Measurements from ENCODE around the gene PURA.

PURA gene

DNA sequence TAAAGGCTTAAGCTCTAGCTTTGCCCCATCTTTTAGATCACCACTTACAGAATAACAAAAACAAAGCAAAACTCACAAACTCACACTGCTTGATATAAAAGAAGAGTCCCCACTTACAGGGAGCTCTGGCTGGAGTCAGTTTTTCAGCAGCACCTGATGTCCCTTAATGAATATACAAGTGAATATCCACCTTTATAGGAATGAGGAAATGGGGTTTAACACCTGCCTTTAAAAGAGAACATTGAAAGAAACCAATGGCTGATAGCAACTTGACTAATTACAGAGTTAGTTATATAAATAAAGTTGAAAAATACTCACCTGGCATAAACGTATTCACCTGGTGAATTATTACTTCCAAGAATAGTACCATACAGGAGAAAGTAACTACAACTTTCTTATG lies 20.7 kb upstream of the PURA start:
- no peak for TF ChIP-seq ZBTB7A (IDR thresholded peaks at IDR 0.05; ENCODE audit: low read depth)
- TF ChIP-seq EGR1 (IDR thresholded peaks at IDR 0.05) = no peak
- TF ChIP-seq CEBPB (IDR thresholded peaks at IDR 0.05) = no peak
- no peak for TF ChIP-seq TEAD4 (IDR thresholded peaks at IDR 0.05)
- TF ChIP-seq, protein P1, sequence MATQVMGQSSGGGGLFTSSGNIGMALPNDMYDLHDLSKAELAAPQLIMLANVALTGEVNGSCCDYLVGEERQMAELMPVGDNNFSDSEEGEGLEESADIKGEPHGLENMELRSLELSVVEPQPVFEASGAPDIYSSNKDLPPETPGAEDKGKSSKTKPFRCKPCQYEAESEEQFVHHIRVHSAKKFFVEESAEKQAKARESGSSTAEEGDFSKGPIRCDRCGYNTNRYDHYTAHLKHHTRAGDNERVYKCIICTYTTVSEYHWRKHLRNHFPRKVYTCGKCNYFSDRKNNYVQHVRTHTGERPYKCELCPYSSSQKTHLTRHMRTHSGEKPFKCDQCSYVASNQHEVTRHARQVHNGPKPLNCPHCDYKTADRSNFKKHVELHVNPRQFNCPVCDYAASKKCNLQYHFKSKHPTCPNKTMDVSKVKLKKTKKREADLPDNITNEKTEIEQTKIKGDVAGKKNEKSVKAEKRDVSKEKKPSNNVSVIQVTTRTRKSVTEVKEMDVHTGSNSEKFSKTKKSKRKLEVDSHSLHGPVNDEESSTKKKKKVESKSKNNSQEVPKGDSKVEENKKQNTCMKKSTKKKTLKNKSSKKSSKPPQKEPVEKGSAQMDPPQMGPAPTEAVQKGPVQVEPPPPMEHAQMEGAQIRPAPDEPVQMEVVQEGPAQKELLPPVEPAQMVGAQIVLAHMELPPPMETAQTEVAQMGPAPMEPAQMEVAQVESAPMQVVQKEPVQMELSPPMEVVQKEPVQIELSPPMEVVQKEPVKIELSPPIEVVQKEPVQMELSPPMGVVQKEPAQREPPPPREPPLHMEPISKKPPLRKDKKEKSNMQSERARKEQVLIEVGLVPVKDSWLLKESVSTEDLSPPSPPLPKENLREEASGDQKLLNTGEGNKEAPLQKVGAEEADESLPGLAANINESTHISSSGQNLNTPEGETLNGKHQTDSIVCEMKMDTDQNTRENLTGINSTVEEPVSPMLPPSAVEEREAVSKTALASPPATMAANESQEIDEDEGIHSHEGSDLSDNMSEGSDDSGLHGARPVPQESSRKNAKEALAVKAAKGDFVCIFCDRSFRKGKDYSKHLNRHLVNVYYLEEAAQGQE (IDR thresholded peaks at IDR 0.05; ENCODE audit: low read depth) = no peak
- no peak for TF ChIP-seq EP300 (IDR thresholded peaks at IDR 0.05; ENCODE audit: borderline replicate concordance)
- no peak for TF ChIP-seq RAD21 (IDR thresholded peaks at IDR 0.05; ENCODE audit: low read depth)
- no peak for TF ChIP-seq CREB1 (IDR thresholded peaks at IDR 0.05; ENCODE audit: low read depth)

DNA sequence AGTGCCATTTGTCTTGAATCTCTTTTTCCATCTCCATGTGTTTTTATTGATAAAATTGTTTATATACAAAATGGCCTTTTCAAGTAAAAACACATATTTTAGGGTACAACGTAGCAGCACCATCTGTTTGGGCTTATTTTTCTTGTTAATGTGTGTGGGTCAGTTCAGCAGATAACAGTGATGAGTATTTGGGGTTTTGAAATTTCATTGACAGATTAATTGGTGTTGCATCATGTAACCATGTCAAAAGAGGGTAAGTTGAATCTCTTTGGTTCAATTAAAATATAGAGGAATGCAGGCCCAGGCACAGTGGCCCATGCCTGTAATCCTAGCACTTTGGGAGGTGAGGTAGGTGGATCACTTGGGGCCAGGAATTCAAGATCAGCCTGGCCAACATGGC lies 20.0 kb upstream of the PURA start:
- TF ChIP-seq EGR1 (IDR thresholded peaks at IDR 0.05) = no peak
- TF ChIP-seq, protein P2, sequence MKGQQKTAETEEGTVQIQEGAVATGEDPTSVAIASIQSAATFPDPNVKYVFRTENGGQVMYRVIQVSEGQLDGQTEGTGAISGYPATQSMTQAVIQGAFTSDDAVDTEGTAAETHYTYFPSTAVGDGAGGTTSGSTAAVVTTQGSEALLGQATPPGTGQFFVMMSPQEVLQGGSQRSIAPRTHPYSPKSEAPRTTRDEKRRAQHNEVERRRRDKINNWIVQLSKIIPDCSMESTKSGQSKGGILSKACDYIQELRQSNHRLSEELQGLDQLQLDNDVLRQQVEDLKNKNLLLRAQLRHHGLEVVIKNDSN (IDR thresholded peaks at IDR 0.05) = no peak
- TF ChIP-seq, protein P3, sequence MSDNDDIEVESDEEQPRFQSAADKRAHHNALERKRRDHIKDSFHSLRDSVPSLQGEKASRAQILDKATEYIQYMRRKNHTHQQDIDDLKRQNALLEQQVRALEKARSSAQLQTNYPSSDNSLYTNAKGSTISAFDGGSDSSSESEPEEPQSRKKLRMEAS (IDR thresholded peaks at IDR 0.05) = no peak
- TF ChIP-seq TEAD4 (IDR thresholded peaks at IDR 0.05) = no peak
- TF ChIP-seq CEBPB (IDR thresholded peaks at IDR 0.05) = no peak
- TF ChIP-seq TAF1 (IDR thresholded peaks at IDR 0.05; ENCODE audit: low read depth) = no peak
- TF ChIP-seq CREB1 (IDR thresholded peaks at IDR 0.05; ENCODE audit: low read depth) = no peak
- TF ChIP-seq EP300 (IDR thresholded peaks at IDR 0.05; ENCODE audit: borderline replicate concordance) = no peak
- TF ChIP-seq TCF12 (IDR thresholded peaks at IDR 0.05; ENCODE audit: low read depth) = no peak
- no peak for TF ChIP-seq NFIC (IDR thresholded peaks at IDR 0.05)
- no peak for TF ChIP-seq RAD21 (IDR thresholded peaks at IDR 0.05; ENCODE audit: low read depth)
- no peak for TF ChIP-seq YY1 (IDR thresholded peaks at IDR 0.05; ENCODE audit: low read depth)
- TF ChIP-seq, protein P1 (IDR thresholded peaks at IDR 0.05; ENCODE audit: low read depth) = no peak
- no peak for TF ChIP-seq FOXM1 (IDR thresholded peaks at IDR 0.05; ENCODE audit: borderline replicate concordance, low read depth)
- TF ChIP-seq ZBTB7A (IDR thresholded peaks at IDR 0.05; ENCODE audit: low read depth) = no peak

DNA sequence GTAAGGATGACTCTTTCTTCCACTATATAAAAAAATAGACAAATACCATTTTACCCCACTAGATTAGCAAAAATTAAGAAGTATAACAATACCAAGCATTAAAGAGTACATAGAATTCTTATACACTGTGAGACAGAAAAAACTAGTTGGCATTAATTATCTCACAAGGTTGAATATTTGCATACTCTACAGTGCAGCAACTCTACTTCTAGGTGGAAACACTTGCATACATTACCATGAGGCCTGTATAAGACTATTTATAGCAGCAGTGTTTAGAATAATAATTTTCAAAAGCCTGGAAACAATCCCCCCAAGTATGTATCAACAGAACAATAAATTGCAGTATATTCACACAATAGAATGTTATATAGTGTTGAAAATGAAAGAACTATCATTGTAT lies 19.0 kb upstream of the PURA start:
- TF ChIP-seq TAF1 (IDR thresholded peaks at IDR 0.05; ENCODE audit: low read depth) (no peak), CREB1 (IDR thresholded peaks at IDR 0.05; ENCODE audit: low read depth) (no peak)

DNA sequence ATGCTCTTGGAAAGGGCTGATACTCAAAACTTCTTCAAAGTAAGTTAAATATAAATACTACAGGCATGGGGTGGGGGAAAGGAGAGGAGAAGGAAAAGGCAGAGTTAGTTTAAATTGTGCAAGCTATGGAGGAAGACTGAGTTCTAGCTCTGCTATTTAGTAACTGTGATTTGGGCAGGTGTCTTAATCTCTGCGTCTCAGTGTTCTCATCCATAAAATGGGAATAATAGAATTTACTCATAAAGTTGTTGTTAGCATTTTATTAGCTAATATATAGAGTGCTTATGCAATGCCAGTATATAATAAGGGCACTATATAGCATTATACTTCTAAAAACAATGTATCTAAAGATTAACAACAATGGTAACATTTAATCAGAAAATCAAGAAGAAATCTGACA lies 12.7 kb upstream of the PURA start:
- TF ChIP-seq, protein P1 (IDR thresholded peaks at IDR 0.05; ENCODE audit: low read depth) = no peak
- TF ChIP-seq CEBPB (IDR thresholded peaks at IDR 0.05) = no peak
- no peak for TF ChIP-seq YY1 (IDR thresholded peaks at IDR 0.05; ENCODE audit: low read depth)
- TF ChIP-seq ZBTB7A (IDR thresholded peaks at IDR 0.05; ENCODE audit: low read depth) = no peak
- no peak for TF ChIP-seq TEAD4 (IDR thresholded peaks at IDR 0.05)
- TF ChIP-seq RAD21 (IDR thresholded peaks at IDR 0.05; ENCODE audit: low read depth) = no peak
- no peak for TF ChIP-seq EP300 (IDR thresholded peaks at IDR 0.05; ENCODE audit: borderline replicate concordance)
- no peak for TF ChIP-seq EGR1 (IDR thresholded peaks at IDR 0.05)
- TF ChIP-seq, protein P3 (IDR thresholded peaks at IDR 0.05) = no peak
- TF ChIP-seq CREB1 (IDR thresholded peaks at IDR 0.05; ENCODE audit: low read depth) = no peak
- no peak for TF ChIP-seq TAF1 (IDR thresholded peaks at IDR 0.05; ENCODE audit: low read depth)
- TF ChIP-seq, protein P2 (IDR thresholded peaks at IDR 0.05) = no peak

DNA sequence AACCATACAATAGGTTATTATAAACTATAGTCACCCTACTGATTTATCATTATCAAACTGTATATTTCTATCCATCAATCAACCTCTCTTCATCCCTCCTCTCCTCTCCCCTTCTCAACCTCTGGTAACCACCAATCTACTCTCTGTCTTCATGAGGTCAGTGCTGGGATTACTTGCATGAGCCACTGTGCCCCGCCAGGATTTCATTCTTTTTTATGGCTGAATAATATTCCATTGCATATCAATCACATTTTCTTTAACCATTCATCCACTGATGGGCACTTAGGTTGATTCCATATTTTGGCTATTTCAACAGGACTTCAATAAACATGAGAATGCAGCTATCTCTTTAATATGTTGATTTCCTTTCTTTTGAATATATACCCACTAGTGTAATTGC lies 10.8 kb upstream of the PURA start:
- no peak for TF ChIP-seq NFIC (IDR thresholded peaks at IDR 0.05)
- TF ChIP-seq, protein P2 (IDR thresholded peaks at IDR 0.05) = no peak
